Liver (tissue), 3 donors: ENCODE measurements around the gene CORO2A.
"Not testable (repeated sequence)": the region's sequence is repeated elsewhere in the genome, so short reads cannot be mapped to it uniquely, and the experiment has no call there.

ENCODE experiments used
- CTCF ChIP-seq: fragments of 150-350 bp; IDR thresholded peaks from 2 replicates; pipeline ENCODE4 v1.5.1; 2017; ENCODE audit warnings: improper control_type of control experiment, low read depth, low read length; ENCODE audit not compliant: missing input control
- MAX ChIP-seq: IDR thresholded peaks from 2 replicates; pipeline ENCODE4 v1.6.1; 2016; ENCODE audit warnings: antibody characterized with exemption
- REST ChIP-seq: IDR thresholded peaks from 2 replicates; pipeline ENCODE4 v1.6.1; 2016; ENCODE audit warnings: antibody characterized with exemption, mild to moderate bottlenecking
- TAF1 ChIP-seq: conservative IDR thresholded peaks from 2 replicates; pipeline ENCODE4 v1.6.1; 2016; ENCODE audit warnings: antibody characterized with exemption, mild to moderate bottlenecking
- donor health status: healthy.
- donor health status: healthy.

GRCh38 chr9:98174502-98174918, 17.9 kb downstream of the CORO2A start:
- TF ChIP-seq TAF1, CTCF, REST, MAX: not testable (repeated sequence)
